HG02798 (cell line): ENCODE data around the gene ITPKC.

Experiments
- ATAC-seq: cut with Tn5 transposase; IDR thresholded peaks from one replicate; pipeline ENCODE4 v1.9.1; 2021; ENCODE audit warnings: mild to moderate bottlenecking; ENCODE audit not compliant: unreplicated experiment, poor library complexity

ITPKC gene

GRCh38 chr19:40785526-40785925 lies 68.6 kb downstream of the ITPKC start:
- ATAC-seq = no peak

GRCh38 chr19:40786060-40787037 lies 69.4 kb downstream of the ITPKC start:
- no peak for ATAC-seq
